GM11168 (cell line): ENCODE data around the gene RPS6KA4.

Source experiments
- in situ Hi-C: fragments of 300-500 bp; cut with MboI; formaldehyde crosslinking; loops from one replicate; pipeline ENCODE4 v1.12.0; 2022; ENCODE audit warnings: low sequenced_read_pairs; ENCODE audit not compliant: unreplicated experiment

Gene RPS6KA4

GRCh38 chr11:64344787-64345186, 14.2 kb upstream of the RPS6KA4 start:
- in situ Hi-C loops: no loop called here

GRCh38 chr11:64347193-64347867, 11.6 kb upstream of the RPS6KA4 start:
- in situ Hi-C loops: no loop called here

GRCh38 chr11:64348383-64349024, 10.5 kb upstream of the RPS6KA4 start:
- in situ Hi-C loops: no loop called here

DNA sequence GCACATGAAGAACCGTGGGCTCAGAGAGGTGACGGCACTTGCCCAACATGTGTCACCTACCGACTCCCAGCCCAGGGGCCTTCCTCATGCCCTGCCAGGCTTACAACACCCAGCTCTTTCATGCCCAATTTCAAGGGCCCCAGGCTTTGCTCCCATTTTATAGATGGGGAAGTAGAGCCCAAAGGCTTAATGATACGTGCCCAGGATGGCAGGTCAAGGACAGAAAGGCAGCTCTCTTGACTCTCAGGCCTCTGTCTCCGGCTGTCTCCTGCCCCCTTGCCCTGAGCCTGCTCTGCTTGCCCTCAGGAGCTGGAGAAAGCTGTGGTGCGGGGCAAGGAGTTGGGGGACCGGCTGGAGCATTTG, 10.0 kb upstream of the RPS6KA4 start:
- in situ Hi-C loops: no loop called here

GRCh38 chr11:64349404-64349803, 9.6 kb upstream of the RPS6KA4 start:
- in situ Hi-C loops: no loop called here

GRCh38 chr11:64351136-64351631, 7.8 kb upstream of the RPS6KA4 start:
- in situ Hi-C loops: no loop called here

DNA sequence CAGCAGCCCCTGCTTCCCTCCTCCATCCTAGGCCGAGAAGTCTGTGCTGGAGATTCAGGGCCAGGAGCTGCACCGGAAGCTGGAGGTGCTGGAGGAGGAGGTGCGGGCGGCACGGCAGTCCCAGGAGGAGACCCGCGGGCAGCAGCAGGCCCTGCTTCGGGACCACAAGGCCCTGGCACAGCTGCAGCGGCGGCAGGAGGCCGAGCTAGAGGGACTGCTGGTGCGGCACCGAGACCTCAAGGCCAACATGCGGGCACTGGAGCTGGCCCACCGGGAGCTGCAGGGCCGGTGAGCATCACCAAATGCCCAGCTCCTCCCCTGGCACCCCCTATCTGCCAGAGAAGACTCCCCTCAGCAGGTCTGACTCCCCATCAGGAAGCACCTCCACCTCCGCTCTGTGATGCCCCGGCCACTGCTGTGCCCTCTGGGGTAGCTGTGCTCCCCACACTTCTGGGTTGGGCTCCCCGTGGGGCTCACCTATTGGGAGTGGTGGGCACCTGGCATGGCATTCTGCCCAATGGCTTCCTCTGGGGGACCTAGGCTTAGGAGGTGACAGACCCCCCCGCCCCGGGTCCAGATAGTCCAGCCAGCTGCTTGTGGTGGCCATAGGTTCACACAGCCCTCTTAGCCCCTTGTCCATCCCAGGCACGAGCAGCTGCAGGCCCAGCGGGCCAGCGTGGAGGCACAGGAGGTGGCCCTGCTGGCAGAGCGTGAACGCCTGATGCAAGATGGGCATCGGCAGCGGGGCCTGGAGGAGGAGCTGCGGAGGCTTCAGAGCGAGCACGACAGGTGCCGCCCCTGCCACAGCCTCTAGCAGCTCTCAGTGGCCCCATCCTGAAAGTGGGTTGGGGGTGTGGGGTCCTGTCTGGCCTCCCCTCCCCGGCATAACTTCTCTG, 6.6 kb upstream of the RPS6KA4 start:
- in situ Hi-C loops: no loop called here

DNA sequence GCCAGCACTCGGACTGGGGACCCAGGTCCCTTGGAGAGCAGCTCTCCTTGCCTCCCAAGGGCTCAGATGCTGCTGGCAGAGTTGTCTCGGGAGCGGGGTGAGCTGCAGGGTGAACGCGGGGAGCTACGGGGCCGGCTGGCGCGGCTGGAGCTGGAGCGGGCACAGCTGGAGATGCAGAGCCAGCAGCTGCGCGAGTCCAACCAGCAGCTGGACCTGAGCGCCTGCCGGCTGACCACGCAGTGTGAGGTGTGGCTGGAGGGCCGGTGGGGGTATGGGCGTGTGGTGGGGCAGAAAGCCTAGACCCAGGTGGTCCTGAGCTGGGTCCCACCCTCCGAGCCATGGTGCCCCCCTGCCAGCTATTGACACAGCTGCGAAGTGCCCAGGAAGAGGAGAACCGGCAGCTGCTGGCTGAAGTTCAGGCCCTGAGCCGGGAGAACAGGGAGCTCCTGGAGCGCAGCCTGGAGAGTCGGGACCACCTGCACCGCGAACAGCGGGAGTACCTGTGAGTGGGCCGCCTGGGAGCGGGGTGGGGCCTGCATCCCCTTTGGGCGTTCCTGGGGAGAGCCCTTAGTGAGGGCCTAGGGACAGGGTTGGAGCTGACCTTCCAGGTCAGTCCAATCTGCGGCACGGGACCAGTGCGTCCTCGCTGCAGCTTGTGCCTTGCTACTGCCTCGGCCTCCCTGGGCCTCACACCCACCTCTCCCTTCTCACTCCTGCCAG, 5.8 kb upstream of the RPS6KA4 start:
- in situ Hi-C loops: no loop called here

GRCh38 chr11:64353715-64354506, 5.1 kb upstream of the RPS6KA4 start:
- in situ Hi-C loops: no loop called here

- in situ Hi-C loops: no loop called here
Measured at GRCh38 chr11:64355078-64355940, 3.7 kb upstream of the RPS6KA4 start.

DNA sequence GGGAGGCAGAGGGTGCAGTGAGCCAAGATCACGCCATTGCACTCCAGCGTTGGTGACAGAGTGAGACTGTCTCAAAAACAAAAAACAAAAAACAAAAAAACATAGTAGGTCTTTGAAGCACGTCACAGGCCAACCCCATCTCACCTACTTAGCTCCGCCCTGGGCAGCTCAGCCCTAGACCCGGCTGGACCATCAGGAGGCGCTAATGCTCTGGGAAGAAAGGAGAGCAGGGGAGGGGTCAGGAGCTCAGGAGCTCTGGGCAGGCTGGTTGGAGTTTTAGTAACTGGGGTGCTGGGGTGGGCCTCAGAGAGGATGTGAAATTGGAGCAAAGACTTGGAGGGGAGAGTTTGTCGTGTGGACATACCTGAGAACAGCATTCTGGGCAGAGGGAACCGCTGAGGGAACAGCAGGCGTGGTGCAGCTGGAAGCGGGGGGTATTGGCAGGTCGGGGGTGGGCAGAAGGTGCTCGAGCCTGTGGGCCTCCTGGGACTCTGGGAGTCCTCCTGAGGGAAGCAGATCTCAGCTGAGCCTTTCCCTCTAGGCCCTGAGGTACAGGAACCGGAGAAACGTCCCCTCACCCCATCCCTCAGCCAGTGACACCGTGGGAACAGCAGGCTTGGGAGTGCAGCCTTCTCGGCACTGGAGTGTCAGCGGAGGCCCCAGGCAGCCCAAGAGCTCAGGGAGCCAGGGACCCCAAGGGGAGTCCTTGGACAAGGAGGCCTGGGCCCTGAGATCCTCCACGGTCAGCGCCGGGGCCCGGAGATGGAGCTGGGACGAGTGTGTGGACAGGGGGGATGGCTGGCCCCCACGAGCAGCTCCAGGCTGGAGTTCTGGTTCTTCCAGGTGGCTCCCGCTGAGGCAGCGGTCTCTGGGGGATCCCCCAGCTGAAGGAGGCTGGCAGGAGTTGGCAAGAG, 2.2 kb upstream of the RPS6KA4 start:
- in situ Hi-C loops: no loop called here

DNA sequence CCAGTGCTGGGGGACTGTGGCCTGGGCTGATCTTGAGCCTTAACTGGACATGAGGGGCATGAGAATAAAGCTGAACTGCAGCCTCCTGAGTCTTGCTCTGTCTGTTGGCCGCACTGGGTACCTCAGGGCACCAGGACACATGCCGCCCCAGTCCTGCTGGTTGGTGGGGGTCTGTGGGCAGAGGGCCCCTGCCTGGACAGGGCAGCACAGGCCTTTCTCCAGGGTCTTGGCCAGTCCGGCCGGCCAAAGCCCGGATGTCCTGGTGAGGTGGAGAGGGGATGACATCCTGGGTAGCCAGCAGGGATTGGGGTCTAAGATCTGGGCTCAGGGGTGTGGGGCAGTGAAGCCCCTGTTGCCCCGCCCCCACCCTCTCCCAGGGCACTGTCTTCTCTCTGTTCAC, 1.5 kb upstream of the RPS6KA4 start:
- in situ Hi-C loops: no loop called here

DNA sequence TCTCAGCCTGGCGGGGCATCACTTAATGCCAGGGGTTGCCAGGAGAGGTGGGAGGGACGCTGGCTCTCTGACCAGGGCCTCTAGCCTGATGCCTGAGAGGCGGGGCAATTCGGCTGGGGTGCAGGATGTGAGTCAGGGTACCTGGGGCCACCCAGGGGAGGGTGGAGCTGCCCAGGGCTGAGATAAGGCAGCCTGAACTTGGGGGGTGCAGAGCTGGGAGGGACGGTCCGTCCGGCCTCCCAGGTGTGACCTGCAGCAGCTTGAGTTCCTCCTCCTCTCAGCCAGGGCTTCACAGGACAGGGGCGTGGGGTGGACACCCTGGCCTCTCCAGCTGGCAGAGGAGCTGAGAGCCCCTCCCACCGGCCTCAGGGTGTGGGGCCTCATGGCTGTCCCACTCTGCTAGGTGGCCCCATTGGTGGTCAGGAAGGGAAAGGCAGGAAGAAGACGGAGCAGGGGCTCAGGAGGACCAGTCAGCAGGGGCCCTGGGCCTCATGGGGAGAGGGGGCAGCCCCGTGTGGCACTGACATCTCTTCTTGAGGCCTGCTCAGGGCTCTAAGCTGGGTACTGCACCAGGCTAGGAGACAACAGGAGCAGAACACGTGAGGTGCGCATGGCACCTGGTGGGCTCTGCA, 942 bp upstream of the RPS6KA4 start:
- in situ Hi-C loops: no loop called here

- in situ Hi-C loops: no loop called here
Measured at GRCh38 chr11:64358536-64358906, 441 bp upstream of the RPS6KA4 start.

GRCh38 chr11:64359712-64360445, 917 bp downstream of the RPS6KA4 start:
- in situ Hi-C loops: no loop called here

- in situ Hi-C loops: no loop called here
Measured at GRCh38 chr11:64360448-64360921, 1.5 kb downstream of the RPS6KA4 start.

DNA sequence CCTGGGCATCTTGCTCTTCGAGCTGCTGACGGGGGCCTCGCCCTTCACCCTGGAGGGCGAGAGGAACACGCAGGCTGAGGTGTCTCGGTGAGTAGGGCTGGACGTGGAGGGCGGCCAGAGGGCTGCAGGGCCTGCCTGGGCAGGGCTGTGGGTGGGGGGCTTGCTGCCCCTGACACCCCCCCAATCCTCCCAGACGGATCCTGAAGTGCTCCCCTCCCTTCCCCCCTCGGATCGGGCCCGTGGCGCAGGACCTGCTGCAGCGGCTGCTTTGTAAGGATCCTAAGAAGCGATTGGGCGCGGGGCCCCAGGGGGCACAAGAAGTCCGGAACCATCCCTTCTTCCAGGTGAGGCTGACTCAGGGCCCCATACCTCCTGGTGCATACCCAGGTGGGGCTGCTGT, 2.7 kb downstream of the RPS6KA4 start:
- in situ Hi-C loops: no loop called here
